ENCODE results near the gene DRD3. TPM values are rescaled to one million over a fixed set of nuclear protein-coding genes. Genes with fewer than 3 reads are reported as not detected.

The DRD3 gene
- total RNA-seq, 1 experiment from 2014 or later = not detected

DNA sequence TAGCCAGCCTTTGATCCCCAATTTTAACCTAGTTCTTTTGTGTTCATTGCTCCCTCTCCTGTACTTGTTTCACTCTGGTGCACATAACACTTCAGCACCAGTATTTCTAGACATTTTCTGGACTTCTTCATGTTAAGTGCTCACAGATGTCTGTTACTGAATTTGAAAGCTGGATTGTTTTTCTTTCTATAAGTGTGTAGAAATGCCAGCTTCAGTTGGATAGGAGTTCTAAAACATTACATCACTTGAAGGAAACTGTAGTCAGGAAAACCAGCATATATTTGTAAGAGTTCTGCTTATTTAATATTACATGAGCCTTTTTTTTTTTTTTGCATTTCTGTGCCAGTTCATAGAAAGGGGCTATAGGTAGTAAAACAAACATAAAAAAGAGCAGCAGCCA is 100.7 kb downstream of the DRD3 start:
- Histone ChIP-seq H3K23me2 (ENCODE audit: insufficient read length, low read depth, low read length, poor library complexity, severe bottlenecking) (no peaks in the 10 kb centered on the region), H2AFZ (ENCODE audit: low read length) (no peak overlapping the region)
- peaks cover 43 to 96% (median 74%) of the 10 kb centered on the region in 3 experiments for H3K36me3 Mint-ChIP-seq (ENCODE audit: insufficient read depth in 1 of 3, low read depth in 3 of 3)

More for the DNA sequence above, 100.7 kb downstream of the DRD3 start:
- no peaks in the 10 kb centered on the region for H3K9me3 Mint-ChIP-seq
- Histone ChIP-seq H3K9ac (ENCODE audit: extremely low read depth, insufficient read length, low read length) (no peak overlapping the region), H2BK12ac (ENCODE audit: insufficient read length, low read depth, low read length) (no peak overlapping the region), H2BK20ac (ENCODE audit: low read depth, low read length, poor library complexity, severe bottlenecking) (no peak overlapping the region), H3T11ph (ENCODE audit: low read length) (no peak overlapping the region), H3K4ac (ENCODE audit: low read depth, low read length) (no peak overlapping the region), H2BK120ac (ENCODE audit: low read depth, low read length, poor library complexity, severe bottlenecking) (no peak overlapping the region), H4K5ac (ENCODE audit: insufficient read length, low read depth, low read length) (no peak overlapping the region), H4K91ac (ENCODE audit: insufficient read length, low read depth, low read length) (no peak overlapping the region), H3K18ac (ENCODE audit: insufficient read length, low read depth, low read length) (no peak overlapping the region), H3K4me2 (ENCODE audit: insufficient read depth, insufficient read length, low read length) (no peak overlapping the region), H3K56ac (ENCODE audit: insufficient read length, low read depth, low read length) (no peak overlapping the region), H3K9me3 (ENCODE audit: control insufficient read depth, low read depth, low read length) (no peaks in the 10 kb centered on the region), H3K79me2 (ENCODE audit: insufficient read depth, low read length) (no peaks in the 10 kb centered on the region), H3K4me1 (ENCODE audit: insufficient read depth, low read length) (no peaks in the 10 kb centered on the region), H4K8ac (replicated peaks; ENCODE audit: insufficient read length, low read depth, low read length) (no peak overlapping the region), H2BK15ac (ENCODE audit: low read depth, low read length) (no peak overlapping the region), H3K23ac (ENCODE audit: insufficient read length, low read depth, low read length) (no peak overlapping the region), H3K14ac (ENCODE audit: insufficient read depth, low read length) (no peak overlapping the region), H2BK5ac (ENCODE audit: insufficient read length, low read length) (no peak overlapping the region), H3K79me1 (ENCODE audit: insufficient read depth, low read depth, low read length, poor library complexity, severe bottlenecking) (no peaks in the 10 kb centered on the region), H4K20me1 (ENCODE audit: control insufficient read depth, insufficient read depth, insufficient read length) (no peaks in the 10 kb centered on the region), H3K27me3 (ENCODE audit: insufficient read depth, low read length) (no peaks in the 10 kb centered on the region), H3K27ac (ENCODE audit: insufficient read length, low read depth, low read length) (no peak overlapping the region), H2AK5ac (ENCODE audit: insufficient read length, low read length) (no peak overlapping the region)
- H3K4me3 Mint-ChIP-seq = no peak overlapping the region
- H3K4me1 Mint-ChIP-seq = no peaks in the 10 kb centered on the region
- no peak for DNase-seq
- H3K27me3 Mint-ChIP-seq (ENCODE audit: low read depth) = no peaks in the 10 kb centered on the region
- no peak for TF ChIP-seq CTCF (conservative IDR thresholded peaks at IDR 0.05)
- no peak overlapping the region for H3K27ac Mint-ChIP-seq

Other genes starting within 250 kb of the DRD3 start
- 25.0 and 25.2 TPM in 2 replicates for gene ZDHHC23, start 231.0 kb downstream of the DRD3 start, total RNA-seq (2021)
- 0.68 and 0.81 TPM in 2 replicates for gene CCDC191, start 122.5 kb downstream of the DRD3 start, total RNA-seq (2021)
- gene QTRT2, start 122.3 kb downstream of the DRD3 start, total RNA-seq (2021) = 78.1 and 84.1 TPM in 2 replicates
- not detected in 2 replicates for gene ZNF80, start 58.5 kb upstream of the DRD3 start, total RNA-seq (2021)
- not detected in 2 replicates for gene TIGIT, start 115.0 kb upstream of the DRD3 start, total RNA-seq (2021)

All from H9 (cell line).